HG03432 (cell line): ENCODE measurements around the gene CACNA2D3.

Source experiments
- ATAC-seq: cut with Tn5 transposase; IDR thresholded peaks from one replicate; pipeline ENCODE4 v1.9.1; 2021; ENCODE audit warnings: mild to moderate bottlenecking, moderate library complexity; ENCODE audit not compliant: unreplicated experiment

CACNA2D3 gene

DNA sequence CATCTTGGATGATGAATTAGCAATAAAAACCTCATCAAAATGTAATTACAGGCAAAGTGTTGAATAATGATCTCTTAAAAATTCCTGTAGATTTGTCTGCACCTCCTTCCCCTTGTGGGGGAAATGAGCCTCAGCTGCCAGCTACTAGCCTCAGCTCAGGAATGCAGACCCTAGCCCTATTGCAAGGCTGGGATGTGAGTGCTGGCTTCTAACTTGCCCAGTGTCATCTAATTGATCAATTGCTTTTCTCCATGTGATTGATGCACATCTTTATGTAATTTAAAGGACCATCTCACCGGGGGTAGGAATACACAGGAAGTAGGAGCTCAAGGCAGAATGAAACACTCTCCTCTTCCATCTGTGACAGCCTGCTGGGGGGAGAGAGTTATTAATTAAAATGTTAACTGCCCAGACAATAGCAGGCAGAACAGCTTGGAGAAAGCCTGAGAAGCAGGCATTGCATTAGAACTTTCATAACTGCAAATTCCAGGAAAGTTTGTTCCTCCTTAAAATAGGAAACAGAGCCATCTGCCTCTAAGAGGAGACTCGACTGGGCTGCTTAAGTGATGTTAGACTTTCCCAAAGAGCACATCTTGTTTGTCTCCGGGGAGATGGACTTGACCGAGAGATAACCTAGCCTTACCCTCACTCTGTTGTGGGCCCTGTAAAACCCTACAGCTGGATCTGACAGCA lies 735.9 kb downstream of the CACNA2D3 start:
- no peak for ATAC-seq

DNA sequence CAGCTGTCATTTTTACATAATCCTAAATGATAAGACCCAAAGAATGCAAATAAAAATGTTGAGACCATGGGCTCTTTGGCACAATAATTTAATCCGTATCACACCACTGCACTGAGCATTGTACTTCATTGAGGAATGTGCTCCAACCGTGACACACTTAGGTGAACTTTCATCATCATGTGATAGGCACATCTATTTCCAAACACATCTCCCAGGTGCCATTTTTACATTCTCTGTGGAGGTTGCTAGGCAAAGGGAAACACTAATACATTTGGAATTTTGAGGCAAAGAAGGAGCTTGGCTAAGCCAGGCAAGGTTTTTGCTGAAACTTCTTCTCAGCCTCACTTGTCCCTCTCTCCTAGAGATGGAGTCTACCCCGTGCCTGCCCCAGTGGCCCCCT lies 736.8 kb downstream of the CACNA2D3 start:
- no peak for ATAC-seq

DNA sequence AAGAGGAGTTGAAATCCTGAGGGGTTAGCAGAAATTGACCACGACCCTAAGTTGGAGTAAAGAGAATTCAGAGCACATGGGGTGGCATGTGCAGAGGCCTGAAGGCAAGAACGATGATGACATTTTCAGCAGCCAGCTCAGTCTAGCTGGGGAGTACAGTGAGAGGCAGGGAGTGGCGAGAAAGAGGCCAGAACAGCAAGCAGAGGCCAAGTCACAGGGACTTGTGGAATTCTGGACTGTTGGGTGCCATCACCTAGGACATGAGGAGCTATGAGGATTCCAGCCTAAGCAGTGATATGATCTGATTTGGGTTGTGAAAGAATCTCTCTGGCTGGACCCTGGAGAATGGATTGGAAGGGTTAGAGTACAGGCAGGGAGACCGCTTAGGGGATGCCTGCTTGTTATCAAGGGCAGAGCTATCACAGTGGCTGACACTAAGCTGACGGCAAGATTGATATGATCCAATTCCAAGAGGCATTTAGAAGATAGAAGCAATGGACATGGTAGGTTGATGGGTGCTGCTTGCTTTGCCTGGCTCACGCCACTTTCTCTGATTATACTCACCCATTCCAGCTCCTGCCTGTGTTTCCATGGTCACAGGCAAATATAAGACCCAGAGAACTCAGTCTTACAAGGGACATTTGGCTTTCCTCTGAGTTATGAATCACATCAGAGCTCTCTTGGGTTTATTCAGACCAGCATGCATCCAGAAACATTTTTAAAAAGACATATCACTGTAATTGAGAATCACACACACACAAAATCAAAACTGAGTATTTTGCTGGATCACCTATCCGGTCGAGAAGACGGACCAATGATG lies 739.1 kb downstream of the CACNA2D3 start:
- no peak for ATAC-seq

DNA sequence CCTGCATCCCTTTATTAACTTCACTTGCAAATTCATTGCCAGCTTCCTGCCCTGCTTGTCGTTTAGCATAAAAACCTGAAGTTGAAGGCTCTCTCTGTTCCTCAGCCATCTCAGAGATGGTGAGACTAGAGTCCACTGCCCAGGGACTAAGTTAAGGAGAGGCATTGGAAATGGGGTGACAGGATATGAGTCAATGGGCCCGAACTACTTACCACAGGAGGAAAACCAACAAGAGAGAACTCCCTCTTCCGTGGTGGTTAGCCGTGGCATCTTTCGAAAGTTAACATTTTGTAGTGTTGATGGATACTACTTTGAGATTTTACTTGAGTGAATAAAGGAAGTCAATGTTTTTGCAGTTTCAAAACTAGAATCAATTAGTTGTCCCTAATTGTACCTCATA lies 740.2 kb downstream of the CACNA2D3 start:
- ATAC-seq: no peak

DNA sequence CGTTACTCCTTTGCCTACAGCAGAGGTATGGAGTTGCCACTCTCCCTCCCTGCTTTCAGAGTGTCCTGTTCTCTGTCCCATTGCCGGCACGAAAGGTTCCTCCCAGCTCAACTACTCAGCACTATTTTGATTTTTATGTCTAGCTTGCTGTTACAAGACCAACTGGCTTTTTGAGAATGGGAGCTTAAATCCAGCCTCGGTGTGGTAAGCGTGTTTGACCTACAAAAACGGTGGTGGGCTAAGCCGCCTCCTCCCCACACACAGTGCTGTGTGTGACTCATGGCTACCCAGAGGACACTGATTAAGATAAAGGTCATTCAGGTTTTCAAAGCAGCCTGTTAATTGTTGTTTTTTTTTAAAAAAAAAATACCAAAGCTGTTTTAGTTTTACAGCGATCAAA lies 741.0 kb downstream of the CACNA2D3 start:
- no peak for ATAC-seq

DNA sequence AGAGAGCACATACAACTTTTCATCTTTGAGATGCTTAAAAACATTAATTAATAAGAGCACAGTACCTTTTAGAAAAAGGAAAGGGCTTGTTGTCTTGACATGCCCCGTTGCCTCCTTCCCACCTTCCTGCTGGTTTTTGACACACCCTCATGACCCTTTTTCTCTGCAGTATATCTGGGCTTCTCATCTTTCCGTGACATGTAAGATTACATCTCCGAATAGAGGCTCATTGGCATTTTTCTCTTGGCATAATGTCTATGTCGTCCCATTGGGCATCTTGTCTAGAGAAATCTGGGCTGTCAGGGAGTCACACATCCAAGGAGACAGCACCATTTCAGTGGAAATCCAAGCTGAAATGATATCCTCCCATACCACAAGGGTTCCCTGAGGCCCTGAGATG lies 741.4 kb downstream of the CACNA2D3 start:
- ATAC-seq: no peak

DNA sequence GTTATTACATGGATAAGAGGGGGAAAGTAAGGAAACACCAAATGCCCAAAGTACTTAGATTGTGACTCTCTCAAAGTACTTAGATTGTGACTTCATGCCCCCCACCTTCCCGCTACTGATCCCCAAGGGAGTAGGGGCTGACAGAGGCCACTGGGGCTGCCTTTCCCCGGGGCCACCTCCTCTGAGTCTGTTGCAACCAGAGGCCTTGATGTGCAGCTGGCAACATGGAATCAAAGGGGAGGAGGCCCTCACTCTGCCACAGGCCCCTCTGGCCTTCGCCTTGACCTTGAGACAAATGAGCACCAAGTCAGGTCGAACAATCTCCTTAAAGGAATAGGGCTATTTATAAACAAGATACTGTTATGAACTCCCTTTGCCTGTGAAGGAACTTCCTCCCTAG lies 743.0 kb downstream of the CACNA2D3 start:
- ATAC-seq: no peak

DNA sequence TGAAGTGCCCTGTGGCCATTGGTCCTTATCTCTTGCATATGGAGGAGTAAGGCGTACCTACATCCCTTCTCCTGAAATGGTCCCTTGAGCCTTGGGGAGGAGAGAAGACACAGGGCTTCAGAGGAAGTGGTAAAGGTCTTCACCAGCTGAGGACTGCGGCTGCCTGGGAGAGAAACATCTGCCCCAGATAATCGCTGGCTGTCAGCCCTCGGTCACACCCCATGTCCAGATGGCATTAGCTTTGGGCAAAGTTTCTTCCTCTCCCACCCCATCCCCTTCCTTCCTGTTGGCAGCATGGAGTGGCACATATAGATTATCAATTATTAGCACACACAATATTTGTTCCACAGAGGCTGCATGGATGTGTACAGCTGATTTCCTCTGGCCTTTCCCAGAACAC lies 743.9 kb downstream of the CACNA2D3 start:
- ATAC-seq: no peak

DNA sequence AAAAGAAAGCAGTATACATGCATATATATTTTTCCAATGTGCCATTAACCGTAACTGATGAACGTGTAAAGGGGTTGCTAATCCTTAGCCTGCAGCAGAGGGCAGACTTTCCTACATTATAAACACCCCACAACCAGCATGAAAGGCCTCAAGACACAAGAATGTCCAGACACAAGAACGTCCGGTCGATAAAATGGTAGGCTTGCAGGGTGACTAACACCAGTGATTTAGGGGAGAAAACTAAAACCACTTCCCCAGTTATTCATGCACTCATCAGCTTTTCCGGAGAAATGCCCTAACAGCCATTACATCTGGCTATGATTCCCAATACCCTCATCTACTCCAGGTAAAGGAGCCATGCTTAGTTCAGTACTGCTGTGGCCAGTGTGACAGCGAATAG lies 748.1 kb downstream of the CACNA2D3 start:
- no peak for ATAC-seq

DNA sequence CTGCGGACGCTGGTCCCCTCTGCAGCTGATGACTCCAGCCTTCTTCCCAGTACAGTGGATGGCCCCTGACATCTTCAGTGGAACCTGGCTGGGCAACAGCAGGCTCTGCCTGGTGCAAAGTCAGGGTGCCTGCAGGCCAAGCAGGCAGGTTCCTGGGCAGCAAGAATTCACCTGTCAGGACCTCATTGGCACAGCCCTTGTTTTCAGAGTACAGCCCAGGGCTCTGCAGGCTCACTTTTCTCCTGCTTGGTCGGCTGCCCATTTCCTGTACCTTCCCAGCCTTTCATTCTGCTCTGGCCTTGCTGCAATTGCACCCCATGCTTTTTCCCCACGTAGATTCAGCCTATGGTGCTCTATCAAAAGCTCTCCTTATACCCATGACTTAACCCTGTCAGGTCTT lies 749.5 kb downstream of the CACNA2D3 start:
- ATAC-seq: no peak

DNA sequence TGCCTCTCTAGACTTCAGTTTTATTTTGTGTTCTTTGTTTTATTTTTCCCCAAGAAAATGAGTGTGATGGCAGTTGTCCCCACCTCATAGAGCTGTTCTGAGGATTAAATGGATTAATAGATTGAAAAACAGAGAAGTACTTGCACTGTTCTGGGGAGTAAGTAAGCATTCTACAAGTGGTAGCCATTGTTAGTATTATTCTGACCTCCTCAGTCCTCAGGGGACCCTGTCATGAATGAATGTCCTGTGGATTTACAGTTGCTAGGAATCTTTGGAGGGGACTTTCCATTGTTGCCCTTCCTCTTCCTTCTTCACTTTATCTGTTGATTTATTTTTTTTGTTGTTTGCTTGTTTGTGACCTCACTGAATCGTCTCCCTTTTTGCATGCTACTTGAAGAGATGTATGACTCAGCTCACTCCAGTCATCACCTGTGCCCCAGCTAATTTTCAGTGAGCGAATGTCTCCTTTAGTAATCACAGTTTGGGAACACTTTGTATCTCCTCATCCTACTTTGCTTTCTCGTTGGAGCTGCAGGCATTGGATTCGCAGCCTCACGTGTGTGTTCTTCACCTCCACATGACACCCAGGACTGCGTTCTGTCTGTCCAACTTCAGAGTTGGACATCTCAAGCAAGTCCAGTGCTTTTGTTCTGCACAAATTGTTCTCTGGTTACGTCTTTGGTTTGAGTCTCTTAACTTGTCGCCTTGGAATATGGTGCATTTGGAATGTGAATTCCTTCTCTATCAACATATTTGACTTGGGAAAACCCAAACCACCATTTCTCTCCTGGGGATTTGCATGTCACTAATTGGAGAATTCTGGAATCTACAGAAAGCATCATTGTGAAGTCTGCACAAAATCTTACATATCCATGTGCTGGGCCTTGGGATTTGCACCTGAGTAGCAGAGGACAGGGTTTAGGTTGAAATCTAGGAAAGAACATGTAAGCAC lies 751.0 kb downstream of the CACNA2D3 start:
- ATAC-seq: no peak

DNA sequence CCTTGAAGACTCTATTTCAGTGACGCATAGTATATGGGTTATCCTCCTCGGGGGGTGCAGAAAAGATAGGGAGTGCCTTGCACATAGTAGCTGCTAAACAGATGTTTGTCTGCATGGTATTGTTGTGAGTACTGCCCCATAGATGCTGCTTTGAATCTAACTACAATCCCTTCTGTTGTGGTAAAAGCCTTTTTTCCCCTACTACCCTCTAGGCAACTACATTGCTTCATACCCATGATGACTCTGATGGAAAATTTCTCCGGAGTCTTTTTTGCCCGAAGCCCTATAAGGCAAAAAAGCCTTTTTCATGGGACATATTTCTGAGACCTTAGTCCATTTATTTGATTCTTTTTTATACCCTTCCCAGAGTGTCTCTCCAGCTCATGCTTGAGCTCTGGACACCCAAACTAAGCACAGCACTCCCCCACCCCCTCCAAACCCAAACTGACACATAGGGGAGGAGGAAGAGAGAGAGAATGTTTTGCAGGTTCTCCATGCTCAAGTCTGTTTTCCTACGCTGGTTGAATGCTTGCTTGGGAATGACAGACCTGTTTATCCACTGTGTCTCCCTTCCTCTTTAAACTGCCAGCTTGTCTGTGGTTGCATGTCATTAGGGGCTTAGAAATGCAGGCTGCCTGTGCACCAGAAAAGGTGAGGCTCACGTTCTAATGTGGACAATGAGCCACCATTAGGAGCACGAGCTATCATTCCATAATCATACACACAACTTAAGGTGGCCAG lies 752.6 kb downstream of the CACNA2D3 start:
- no peak for ATAC-seq

DNA sequence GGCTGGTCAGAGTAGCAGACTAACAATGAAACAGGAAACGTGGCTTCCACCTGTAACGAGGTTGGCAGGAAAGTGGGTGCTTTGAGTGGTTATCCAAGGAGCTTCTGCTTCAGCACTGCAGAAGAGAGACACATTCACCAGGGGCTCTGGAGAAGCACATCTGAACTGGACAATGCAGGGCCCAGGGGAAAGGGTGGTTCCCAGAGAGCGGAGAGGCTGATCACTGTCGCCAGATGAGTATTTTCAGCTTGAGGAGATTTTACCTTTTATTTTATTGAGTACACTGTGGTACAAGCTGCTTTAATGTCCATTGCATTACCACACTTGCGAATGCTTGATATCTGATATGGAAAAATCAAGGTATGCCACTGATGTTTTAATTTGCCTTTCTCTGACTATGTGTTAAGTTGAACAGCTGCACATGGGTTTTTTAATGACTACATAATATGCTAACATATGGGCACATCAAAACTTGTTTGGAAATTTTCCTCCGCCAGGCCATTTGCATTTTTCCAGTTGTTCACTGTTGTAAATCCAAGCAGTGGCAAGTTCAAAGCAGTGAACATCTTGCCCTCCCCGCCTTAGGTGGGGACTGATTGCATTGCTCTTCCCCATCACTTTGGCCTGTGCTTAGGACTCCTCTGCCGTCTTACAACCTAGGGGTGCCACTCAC lies 753.4 kb downstream of the CACNA2D3 start:
- no peak for ATAC-seq

DNA sequence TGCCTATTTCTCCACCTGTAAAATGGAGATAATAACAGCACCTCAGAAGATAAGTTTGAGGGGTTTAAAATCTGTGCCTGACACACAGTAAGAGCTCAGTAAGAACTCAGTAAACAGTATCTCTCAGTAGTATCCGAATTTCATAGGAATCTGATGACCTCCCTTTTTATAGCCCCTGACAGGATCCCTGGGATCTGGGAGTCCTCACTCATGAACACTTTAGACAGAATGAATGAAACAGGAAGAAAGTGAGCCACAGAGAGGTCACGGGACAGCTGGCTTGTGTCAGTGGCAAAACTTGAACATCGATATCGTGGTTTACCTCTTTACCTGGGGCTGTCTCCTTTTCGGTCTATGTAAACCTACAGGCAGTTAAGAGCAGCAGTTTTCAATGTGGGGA lies 754.3 kb downstream of the CACNA2D3 start:
- no peak for ATAC-seq

DNA sequence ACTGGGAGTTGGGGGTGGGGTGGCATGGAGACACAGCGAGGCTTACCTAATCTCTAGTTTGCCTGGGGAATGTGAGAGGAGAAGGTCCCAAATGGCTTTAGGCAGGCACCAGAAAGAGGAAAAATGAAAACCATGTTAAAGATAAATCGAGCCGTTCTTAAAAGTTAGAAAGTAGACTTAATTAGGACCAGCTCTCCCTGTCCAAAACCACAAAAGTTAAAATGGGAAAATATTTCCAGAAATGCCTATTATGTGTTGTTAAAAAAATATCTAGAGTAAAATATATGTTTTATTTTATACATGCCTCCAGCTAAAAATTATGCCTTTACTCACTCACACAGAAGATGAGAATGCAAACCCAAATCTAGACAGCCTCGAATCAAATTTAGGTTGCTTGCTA lies 755.4 kb downstream of the CACNA2D3 start:
- no peak for ATAC-seq

DNA sequence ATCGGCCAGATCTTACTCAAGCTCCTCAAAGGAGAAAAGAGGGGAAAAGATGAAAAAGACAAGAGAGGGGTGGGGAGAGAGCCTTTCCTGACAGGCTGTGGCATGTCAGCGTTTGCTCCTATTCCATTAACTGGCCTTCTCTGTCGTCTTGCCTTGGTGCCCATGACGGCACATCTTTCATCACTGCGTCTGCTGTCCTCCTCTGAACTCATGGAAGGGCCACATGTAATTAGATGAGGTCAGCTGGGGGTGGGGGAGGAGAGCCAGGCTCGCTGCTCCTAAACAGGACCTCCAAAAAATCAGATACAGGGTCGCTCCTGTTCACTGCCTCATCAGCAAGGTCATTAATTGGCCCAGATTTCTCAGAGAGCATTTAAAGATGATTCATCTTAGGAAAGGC lies 755.8 kb downstream of the CACNA2D3 start:
- no peak for ATAC-seq

DNA sequence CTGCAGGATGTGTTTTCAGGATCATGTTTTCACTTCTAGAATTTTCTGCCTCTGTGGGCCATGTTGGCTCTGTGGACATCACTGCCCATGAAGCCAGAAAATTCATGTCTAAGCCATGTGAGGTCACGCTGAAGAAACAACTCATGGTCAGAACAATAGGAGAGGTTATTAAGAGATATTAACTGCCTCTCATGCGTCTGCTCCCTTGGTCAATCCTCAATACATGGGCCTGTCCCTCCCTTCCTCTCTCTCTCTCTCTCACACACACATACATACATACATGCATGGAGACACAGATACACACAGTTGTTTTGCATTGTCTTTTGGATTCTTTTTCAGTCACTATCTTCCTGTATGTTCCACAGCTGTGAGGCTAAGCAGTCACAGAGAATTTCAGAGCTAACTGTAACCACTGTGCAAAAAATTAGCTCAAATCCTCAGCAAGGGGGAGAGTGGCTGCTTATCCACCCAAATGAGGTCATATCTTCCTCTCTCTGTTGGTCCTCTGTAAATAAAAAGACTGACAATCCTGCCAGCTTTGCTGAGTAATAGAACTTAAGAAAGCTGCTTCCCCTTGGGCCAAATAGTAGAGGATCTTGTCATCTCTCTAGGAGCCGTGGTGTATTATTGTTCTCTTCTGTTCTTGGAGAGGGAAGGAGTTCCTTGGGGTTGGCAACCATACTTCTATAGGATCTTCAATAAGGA lies 759.9 kb downstream of the CACNA2D3 start:
- no peak for ATAC-seq

DNA sequence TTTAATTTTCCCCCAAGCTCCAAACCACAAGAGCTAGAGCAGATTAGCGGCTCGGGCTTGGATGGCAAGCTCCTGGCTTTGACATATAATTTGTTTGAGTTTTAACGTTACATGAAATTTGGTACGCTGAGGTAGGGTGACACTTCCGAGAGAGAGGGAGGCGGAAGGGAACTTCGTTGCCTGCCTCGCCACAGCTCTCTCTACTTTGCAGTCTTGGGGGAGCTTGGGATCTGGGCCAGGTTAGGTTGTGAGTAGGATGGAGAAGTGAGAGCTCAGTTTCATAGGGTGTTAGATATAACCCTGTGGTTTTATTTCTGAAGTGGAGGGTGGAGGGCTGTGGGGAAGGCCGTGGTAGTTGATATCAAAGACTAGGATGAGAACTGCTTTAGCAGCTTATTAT lies 765.8 kb downstream of the CACNA2D3 start:
- no peak for ATAC-seq

DNA sequence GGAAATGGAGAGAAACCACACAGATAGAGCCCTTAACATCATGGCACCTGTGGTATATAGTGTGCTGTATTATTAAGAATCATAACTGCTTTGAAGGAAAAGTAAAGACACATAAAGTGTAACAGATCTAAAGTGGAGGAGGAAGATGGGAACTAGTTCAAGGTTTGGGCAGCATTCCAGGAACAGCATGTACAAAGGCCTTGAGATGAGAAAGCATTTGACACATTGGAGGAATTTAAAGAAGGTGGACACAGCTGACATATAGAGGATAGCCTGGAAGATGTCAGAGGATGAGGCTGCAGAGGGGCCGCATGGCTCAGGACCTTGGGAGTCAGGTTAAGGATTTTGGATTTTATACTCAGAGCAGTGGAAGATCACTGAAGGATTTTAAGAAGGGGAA lies 766.5 kb downstream of the CACNA2D3 start:
- ATAC-seq: no peak

DNA sequence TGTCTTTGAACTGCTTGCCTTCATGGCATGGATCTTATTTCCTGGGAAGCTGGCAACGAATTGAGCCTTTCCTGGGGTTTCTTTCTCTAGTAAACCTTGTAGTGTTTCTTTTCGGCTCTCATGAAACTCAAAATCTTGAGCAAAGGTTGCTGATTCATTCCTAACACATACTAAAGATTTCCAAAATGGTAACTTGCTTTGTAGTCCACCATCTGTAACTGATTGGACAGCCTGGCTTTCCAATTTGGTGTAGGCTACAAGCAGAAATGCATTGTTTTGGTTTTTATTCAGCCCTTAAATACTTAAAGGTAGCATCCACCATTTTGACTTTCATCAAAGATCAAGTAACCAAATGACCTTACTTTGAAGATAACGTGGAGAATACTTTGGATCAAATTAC lies 767.4 kb downstream of the CACNA2D3 start:
- no peak for ATAC-seq
